ENCODE data around the gene SCN4B.
A peak's percentile ranks its signal among the peaks of the same experiment; 100 is the strongest.

SCN4B gene

GRCh38 chr11:118135796-118136165 lies 16.8 kb downstream of the SCN4B start:
- Histone ChIP-seq H3K27me3 (ENCODE audit: control insufficient read depth in 3 of 3, insufficient read depth in 3 of 3, low read depth in 1 of 3, low read length in 3 of 3) (peaks cover 0 to 42% (median 0%) of the 10 kb centered on the region in 3 experiments), H2BK15ac (ENCODE audit: low read length) (no peak overlapping the region), H3K18ac (ENCODE audit: low read length) (no peak overlapping the region)

GRCh38 chr11:118135051-118135795 lies 17.4 kb downstream of the SCN4B start:
- H2BK12ac ChIP-seq (ENCODE audit: low read length): no peak overlapping the region
- H2BK5ac ChIP-seq (ENCODE audit: low read length): no peak overlapping the region
- no peak overlapping the region for H3K4me3 ChIP-seq (ENCODE audit: low read length in 2 of 2)
- no CpG with 5 or more reads among the region's 7 CpGs for WGBS, 2 donors (ENCODE audit: extremely low coverage in 2 of 2, insufficient read length in 2 of 2, insufficient replicate concordance in 1 of 2)
- no peak overlapping the region for H4K8ac ChIP-seq (ENCODE audit: low read depth, low read length)
- H3K36me3 ChIP-seq (replicated peaks in 1 of 2; ENCODE audit: control insufficient read depth in 2 of 2, insufficient read depth in 2 of 2, low read length in 2 of 2): no peaks in the 10 kb centered on the region
- H3K27ac ChIP-seq (replicated peaks; ENCODE audit: low read length): no peak overlapping the region
- no peak overlapping the region for H3K4ac ChIP-seq (ENCODE audit: low read length)
- peaks cover 0 to 42% (median 0%) of the 10 kb centered on the region in 3 experiments for H3K27me3 ChIP-seq (ENCODE audit: control insufficient read depth in 3 of 3, insufficient read depth in 3 of 3, low read depth in 1 of 3, low read length in 3 of 3)
- no peak overlapping the region for H4K91ac ChIP-seq (ENCODE audit: low read depth, low read length, poor library complexity)
- H3K14ac ChIP-seq (ENCODE audit: low read length): no peak overlapping the region
- peak overlapping the region; percentile 59 for H2AK5ac ChIP-seq (ENCODE audit: low read depth, low read length)
- no peak overlapping the region for H3K9ac ChIP-seq (ENCODE audit: low read depth, low read length, poor library complexity)
- no peak overlapping the region for H2BK120ac ChIP-seq (ENCODE audit: low read depth, low read length)
- H2AFZ ChIP-seq (ENCODE audit: low read length): no peak overlapping the region
- DNase-seq (ENCODE audit: low spot score): no peak
- H3K79me1 ChIP-seq (ENCODE audit: low read depth, low read length): no peaks in the 10 kb centered on the region
- no peaks in the 10 kb centered on the region for H3K9me3 ChIP-seq (replicated peaks in 1 of 2; ENCODE audit: control insufficient read depth in 2 of 2, insufficient read depth in 1 of 2, low read depth in 1 of 2, low read length in 2 of 2)
- no peak overlapping the region for H2BK15ac ChIP-seq (ENCODE audit: low read length)
- H3K4me1 ChIP-seq (ENCODE audit: control insufficient read depth in 2 of 2, insufficient read depth in 1 of 2, low read depth in 1 of 2, low read length in 2 of 2): peaks cover 0 to 6% of the 10 kb centered on the region in 2 donors
- no peak overlapping the region for H3K18ac ChIP-seq (ENCODE audit: low read length)
- H3K23ac ChIP-seq (ENCODE audit: low read depth, low read length, poor library complexity): no peak overlapping the region
- H3K4me2 ChIP-seq (ENCODE audit: insufficient read depth, low read length, poor library complexity, severe bottlenecking): no peak overlapping the region

More at GRCh38 chr11:118135796-118136165, 16.8 kb downstream of the SCN4B start:
- no peak overlapping the region for H3K23ac ChIP-seq (ENCODE audit: low read depth, low read length, poor library complexity)
- H4K8ac ChIP-seq (ENCODE audit: low read depth, low read length): no peak overlapping the region
- H3K4me1 ChIP-seq (ENCODE audit: control insufficient read depth in 2 of 2, insufficient read depth in 1 of 2, low read depth in 1 of 2, low read length in 2 of 2): peaks cover 0 to 6% of the 10 kb centered on the region in 2 donors
- H3K27ac ChIP-seq (replicated peaks; ENCODE audit: low read length): no peak overlapping the region
- peak overlapping the region; percentile 59 for H2AK5ac ChIP-seq (ENCODE audit: low read depth, low read length)
- no peak overlapping the region for H2BK5ac ChIP-seq (ENCODE audit: low read length)
- no peaks in the 10 kb centered on the region for H3K36me3 ChIP-seq (replicated peaks in 1 of 2; ENCODE audit: control insufficient read depth in 2 of 2, insufficient read depth in 2 of 2, low read length in 2 of 2)
- no peak overlapping the region for H4K91ac ChIP-seq (ENCODE audit: low read depth, low read length, poor library complexity)
- H3K9me3 ChIP-seq (replicated peaks in 1 of 2; ENCODE audit: control insufficient read depth in 2 of 2, insufficient read depth in 1 of 2, low read depth in 1 of 2, low read length in 2 of 2): no peaks in the 10 kb centered on the region
- no peak overlapping the region for H2BK12ac ChIP-seq (ENCODE audit: low read length)
- H2BK120ac ChIP-seq (ENCODE audit: low read depth, low read length): no peak overlapping the region
- H3K79me1 ChIP-seq (ENCODE audit: low read depth, low read length): no peaks in the 10 kb centered on the region
- H3K4me2 ChIP-seq (ENCODE audit: insufficient read depth, low read length, poor library complexity, severe bottlenecking): no peak overlapping the region
- no peak overlapping the region for H3K9ac ChIP-seq (ENCODE audit: low read depth, low read length, poor library complexity)
- WGBS, 2 donors (ENCODE audit: extremely low coverage in 2 of 2, insufficient read length in 2 of 2, insufficient replicate concordance in 1 of 2): no CpG with 5 or more reads among the region's 5 CpGs
- H2AFZ ChIP-seq (ENCODE audit: low read length): no peak overlapping the region
- H3K14ac ChIP-seq (ENCODE audit: low read length): no peak overlapping the region
- H3K4ac ChIP-seq (ENCODE audit: low read length): no peak overlapping the region
- no peak for DNase-seq (ENCODE audit: low spot score)
- no peak overlapping the region for H3K4me3 ChIP-seq (ENCODE audit: low read length in 2 of 2)

- Histone ChIP-seq H2AK5ac (ENCODE audit: low read depth, low read length) (peak overlapping the region; percentile 22), H3K27me3 (ENCODE audit: control insufficient read depth in 3 of 3, insufficient read depth in 3 of 3, low read depth in 1 of 3, low read length in 3 of 3) (peaks cover 0 to 38% (median 0%) of the 10 kb centered on the region in 3 experiments), H2BK12ac (ENCODE audit: low read length) (no peak overlapping the region), H4K91ac (ENCODE audit: low read depth, low read length, poor library complexity) (no peak overlapping the region), H3K4me2 (ENCODE audit: insufficient read depth, low read length, poor library complexity, severe bottlenecking) (no peak overlapping the region), H3K4me3 (ENCODE audit: low read length in 2 of 2) (no peak overlapping the region), H3K23ac (ENCODE audit: low read depth, low read length, poor library complexity) (peak overlapping the region; percentile 22), H3K27ac (replicated peaks; ENCODE audit: low read length) (no peak overlapping the region), H3K4me1 (ENCODE audit: control insufficient read depth in 2 of 2, insufficient read depth in 1 of 2, low read depth in 1 of 2, low read length in 2 of 2) (peaks cover 0 to 3% of the 10 kb centered on the region in 2 donors), H3K14ac (ENCODE audit: low read length) (no peak overlapping the region), H2BK120ac (ENCODE audit: low read depth, low read length) (no peak overlapping the region), H3K18ac (ENCODE audit: low read length) (no peak overlapping the region), H2AFZ (ENCODE audit: low read length) (no peak overlapping the region), H4K8ac (ENCODE audit: low read depth, low read length) (no peak overlapping the region), H2BK5ac (ENCODE audit: low read length) (no peak overlapping the region), H3K9ac (ENCODE audit: low read depth, low read length, poor library complexity) (peak overlapping the region; percentile 38), H3K4ac (ENCODE audit: low read length) (no peak overlapping the region), H3K36me3 (replicated peaks in 1 of 2; ENCODE audit: control insufficient read depth in 2 of 2, insufficient read depth in 2 of 2, low read length in 2 of 2) (no peaks in the 10 kb centered on the region), H2BK15ac (ENCODE audit: low read length) (no peak overlapping the region), H3K9me3 (replicated peaks in 1 of 2; ENCODE audit: control insufficient read depth in 2 of 2, insufficient read depth in 1 of 2, low read depth in 1 of 2, low read length in 2 of 2) (no peaks in the 10 kb centered on the region), H3K79me1 (ENCODE audit: low read depth, low read length) (no peaks in the 10 kb centered on the region)
- WGBS, 2 donors (ENCODE audit: extremely low coverage in 2 of 2, insufficient read length in 2 of 2, insufficient replicate concordance in 1 of 2): no CpG with 5 or more reads among the region's 10 CpGs
- no peak for DNase-seq (ENCODE audit: low spot score)
These were observed 18.8 kb downstream of the SCN4B start for GRCh38 chr11:118133816-118134215.

- Histone ChIP-seq H3K23ac (ENCODE audit: low read depth, low read length, poor library complexity) (no peak overlapping the region), H2BK12ac (ENCODE audit: low read length) (no peak overlapping the region), H2BK5ac (ENCODE audit: low read length) (no peak overlapping the region), H3K4ac (ENCODE audit: low read length) (no peak overlapping the region), H2AK5ac (ENCODE audit: low read depth, low read length) (no peak overlapping the region), H3K4me1 (ENCODE audit: control insufficient read depth in 2 of 2, insufficient read depth in 1 of 2, low read depth in 1 of 2, low read length in 2 of 2) (peaks cover 0 to 2% of the 10 kb centered on the region in 2 donors), H3K4me2 (ENCODE audit: insufficient read depth, low read length, poor library complexity, severe bottlenecking) (no peak overlapping the region), H2BK120ac (ENCODE audit: low read depth, low read length) (no peak overlapping the region), H3K18ac (ENCODE audit: low read length) (no peak overlapping the region), H3K4me3 (ENCODE audit: low read length in 2 of 2) (no peak overlapping the region), H3K79me1 (ENCODE audit: low read depth, low read length) (no peaks in the 10 kb centered on the region), H3K9me3 (replicated peaks in 1 of 2; ENCODE audit: control insufficient read depth in 2 of 2, insufficient read depth in 1 of 2, low read depth in 1 of 2, low read length in 2 of 2) (no peaks in the 10 kb centered on the region), H3K14ac (ENCODE audit: low read length) (no peak overlapping the region), H4K8ac (ENCODE audit: low read depth, low read length) (no peak overlapping the region), H4K91ac (ENCODE audit: low read depth, low read length, poor library complexity) (no peak overlapping the region), H3K27me3 (ENCODE audit: control insufficient read depth in 3 of 3, insufficient read depth in 3 of 3, low read depth in 1 of 3, low read length in 3 of 3) (peaks cover 0 to 37% (median 0%) of the 10 kb centered on the region in 3 experiments), H2AFZ (ENCODE audit: low read length) (no peak overlapping the region), H3K9ac (ENCODE audit: low read depth, low read length, poor library complexity) (no peak overlapping the region), H3K36me3 (replicated peaks in 1 of 2; ENCODE audit: control insufficient read depth in 2 of 2, insufficient read depth in 2 of 2, low read length in 2 of 2) (no peaks in the 10 kb centered on the region), H3K27ac (replicated peaks; ENCODE audit: low read length) (no peak overlapping the region), H2BK15ac (ENCODE audit: low read length) (no peak overlapping the region)
- no peak for DNase-seq (ENCODE audit: low spot score)
- WGBS, 2 donors (ENCODE audit: extremely low coverage in 2 of 2, insufficient read length in 2 of 2, insufficient replicate concordance in 1 of 2): no CpG with 5 or more reads among the region's 15 CpGs
These were observed 20.1 kb downstream of the SCN4B start for GRCh38 chr11:118132385-118133151.
